AG04449 (cell line): ENCODE measurements around the gene DAZAP2.
"Not testable (repeated sequence)": the region's sequence is repeated elsewhere in the genome, so short reads cannot be mapped to it uniquely, and the experiment has no call there.

Experiments
- CTCF ChIA-PET: fragments of 350-600 bp; formaldehyde crosslinking; extraction: SDS; loops from one replicate; lab custom pipeline; 2021; ENCODE audit warnings: antibody characterized with exemption; lab: Yijun Ruan, JAX
- POLR2A ChIA-PET: fragments of 400-600, 350-600 bp; formaldehyde crosslinking; extraction: SDS; loops from one replicate; lab custom pipeline; 2020; ENCODE audit warnings: antibody characterized with exemption, inconsistent platforms; lab: Yijun Ruan, JAX
- DNase-seq: peaks from one replicate; pipeline ENCODE4 v3.0.0-alpha.2; 2010; ENCODE audit warnings: low read depth, low spot score
- H3K4me3 ChIP-seq: 2 replicates; pipeline ENCODE4 v1.5.1; 2011; ENCODE audit warnings: low read depth, mild to moderate bottlenecking, control low read depth, low read length
- CTCF ChIP-seq: IDR thresholded peaks from one replicate; pipeline ENCODE4 v1.5.1; 2011; ENCODE audit warnings: mild to moderate bottlenecking, moderate library complexity, low read length, control low read depth, inconsistent platforms; ENCODE audit not compliant: insufficient read depth; ENCODE audit errors: missing control alignments

The DAZAP2 gene

GRCh38 chr12:51225234-51225633 lies 13.4 kb upstream of the DAZAP2 start:
- ChIA-PET POLR2A (no interaction called here), CTCF (no interaction called here)
- TF ChIP-seq CTCF = no peak
- DNase-seq = no peak
- no peak overlapping the region for H3K4me3 ChIP-seq

GRCh38 chr12:51225771-51226170 lies 12.9 kb upstream of the DAZAP2 start:
- H3K4me3 ChIP-seq = no peak overlapping the region
- DNase-seq = no peak
- ChIA-PET POLR2A (no interaction called here), CTCF (no interaction called here)
- no peak for TF ChIP-seq CTCF

DNA sequence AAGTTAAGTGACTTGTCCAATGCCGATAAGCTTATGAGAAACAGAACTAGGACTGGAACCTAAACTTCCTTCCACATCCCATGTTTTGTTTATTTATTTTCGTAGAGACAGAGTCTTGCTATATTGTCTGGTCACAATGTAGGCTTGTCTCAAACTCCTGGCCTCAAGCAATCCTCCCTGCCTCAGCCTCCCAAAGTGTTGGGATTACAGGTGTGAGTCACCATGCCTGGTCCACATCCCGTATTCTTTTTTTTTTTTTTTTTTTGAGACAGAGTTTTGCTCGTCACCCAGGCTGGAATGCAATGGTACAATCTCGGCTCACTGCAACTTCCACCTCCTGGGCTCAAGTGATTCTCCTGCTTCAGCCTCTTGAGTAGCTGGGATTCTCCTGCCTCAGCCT lies 11.5 kb upstream of the DAZAP2 start:
- not testable (repeated sequence) for DNase-seq

GRCh38 chr12:51227962-51228361 lies 10.7 kb upstream of the DAZAP2 start:
- no peak for TF ChIP-seq CTCF
- CTCF ChIA-PET = interaction anchor here (1.0 kb wide), 1 partner anchor 113 kb away, joined by 5 read pairs; no protein-coding TSS in a partner anchor
- POLR2A ChIA-PET = interaction anchor here (0.7 kb wide), 1 partner anchor 206 kb away, joined by 3 read pairs; no protein-coding TSS in a partner anchor
- DNase-seq = no peak
- H3K4me3 ChIP-seq = no peak overlapping the region

More for the DNA sequence above, 11.5 kb upstream of the DAZAP2 start:
- H3K4me3 ChIP-seq, CTCF ChIA-PET: not testable (repeated sequence)
- POLR2A ChIA-PET = interaction anchor here (0.7 kb wide), 1 partner anchor 205 kb away, joined by 3 read pairs; no protein-coding TSS in a partner anchor

- CTCF ChIA-PET = interaction anchor here (0.6 to 2.6 kb wide), 4 partner anchors 11 to 112 kb away, joined by 4 to 10 read pairs (median 7); partner anchors contain the start of gene POU6F1
- no peak for DNase-seq
- TF ChIP-seq CTCF = no peak
- POLR2A ChIA-PET = no interaction called here
- no peak overlapping the region for H3K4me3 ChIP-seq
Measured at GRCh38 chr12:51229116-51229809, 9.4 kb upstream of the DAZAP2 start.

DNA sequence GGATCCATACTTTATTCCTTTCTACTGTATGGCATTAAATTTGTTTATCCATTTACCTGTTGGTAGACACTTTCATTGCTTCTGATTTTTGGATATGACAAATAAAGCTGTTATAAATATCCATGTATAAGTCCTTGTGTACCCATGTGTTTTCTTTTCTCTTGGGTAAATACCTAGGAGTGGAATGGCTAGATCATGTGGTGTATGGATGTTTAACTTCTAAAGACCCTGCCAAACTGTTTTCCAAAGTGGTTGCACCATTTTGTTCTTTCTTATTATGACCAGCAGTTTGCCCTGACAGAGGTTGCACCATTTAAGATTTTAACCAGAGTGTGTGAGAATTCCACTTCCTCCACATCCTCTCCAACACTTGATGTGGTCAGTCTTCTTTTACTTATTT lies 6.0 kb upstream of the DAZAP2 start:
- H3K4me3 ChIP-seq = no peak overlapping the region
- no peak for DNase-seq
- ChIA-PET CTCF (interaction anchor here (1.2 kb wide), 1 partner anchor 14 kb away, joined by 3 read pairs; no protein-coding TSS in a partner anchor), POLR2A (interaction anchor here (0.6 kb wide), 1 partner anchor 16 kb away, joined by 3 read pairs; no protein-coding TSS in a partner anchor)
- TF ChIP-seq CTCF = no peak
